H9 (cell line): ENCODE data around the gene PAH. TPM values are rescaled to one million over a fixed set of nuclear protein-coding genes. Genes with fewer than 3 reads are reported as not detected.

Experiments used
- DNase-seq: peaks from one replicate; pipeline ENCODE4 v3.0.0-alpha.2; 2017
- H2AFZ ChIP-seq: one replicate; pipeline ENCODE4 v1.6.1; 2013; ENCODE audit warnings: mild to moderate bottlenecking, low read length, control low read depth, moderate library complexity
- H2AK5ac ChIP-seq: 2 replicates; pipeline ENCODE4 v1.6.1; 2013; ENCODE audit warnings: low read length, control low read depth, mixed read lengths; ENCODE audit not compliant: insufficient read length
- H2BK120ac ChIP-seq: one replicate; pipeline ENCODE4 v1.6.1; 2013; ENCODE audit warnings: low read depth, mild to moderate bottlenecking, low read length, control low read depth, inconsistent platforms; ENCODE audit not compliant: poor library complexity, severe bottlenecking
- H2BK12ac ChIP-seq: 2 replicates; pipeline ENCODE4 v1.6.1; 2013; ENCODE audit warnings: low read length, control low read depth, mixed read lengths, low read depth; ENCODE audit not compliant: insufficient read length
- H2BK15ac ChIP-seq: 2 replicates; pipeline ENCODE4 v1.6.1; 2013; ENCODE audit warnings: low read depth, low read length, control low read depth
- H2BK20ac ChIP-seq: one replicate; pipeline ENCODE4 v1.6.1; 2013; ENCODE audit warnings: low read depth, mild to moderate bottlenecking, low read length, control low read depth, inconsistent platforms; ENCODE audit not compliant: poor library complexity, severe bottlenecking
- H2BK5ac ChIP-seq: 2 replicates; pipeline ENCODE4 v1.6.1; 2013; ENCODE audit warnings: low read length, control low read depth, mixed read lengths; ENCODE audit not compliant: insufficient read length
- H3K14ac ChIP-seq: 2 replicates; pipeline ENCODE4 v1.6.1; 2013; ENCODE audit warnings: low read length, control low read depth; ENCODE audit not compliant: insufficient read depth
- H3K18ac ChIP-seq: 2 replicates; pipeline ENCODE4 v1.6.1; 2013; ENCODE audit warnings: low read depth, mild to moderate bottlenecking, mixed read lengths, low read length, control low read depth; ENCODE audit not compliant: insufficient read length
- H3K23ac ChIP-seq: 2 replicates; pipeline ENCODE4 v1.6.1; 2013; ENCODE audit warnings: low read length, control low read depth, mixed read lengths, low read depth; ENCODE audit not compliant: insufficient read length
- H3K23me2 ChIP-seq: 2 replicates; pipeline ENCODE4 v1.6.1; 2013; ENCODE audit warnings: low read depth, mild to moderate bottlenecking, mixed read lengths, low read length, control low read depth; ENCODE audit not compliant: insufficient read length, poor library complexity, severe bottlenecking
- H3K27ac ChIP-seq: 2 replicates; pipeline ENCODE4 v1.5.1; 2013; ENCODE audit warnings: low read length, control low read depth, mixed read lengths, low read depth; ENCODE audit not compliant: insufficient read length
- H3K27me3 ChIP-seq: 2 replicates; pipeline ENCODE4 v1.6.1; 2013; ENCODE audit warnings: low read length, control low read depth, inconsistent platforms; ENCODE audit not compliant: insufficient read depth
- H3K4ac ChIP-seq: 2 replicates; pipeline ENCODE4 v1.6.1; 2013; ENCODE audit warnings: low read depth, mild to moderate bottlenecking, control low read depth, inconsistent platforms, low read length, moderate library complexity
- H3K4me1 ChIP-seq: 2 replicates; pipeline ENCODE4 v1.6.1; 2013; ENCODE audit warnings: low read length, control low read depth, inconsistent platforms; ENCODE audit not compliant: insufficient read depth
- H3K4me2 ChIP-seq: 2 replicates; pipeline ENCODE4 v1.6.1; 2013; ENCODE audit warnings: low read length, control low read depth, mixed read lengths; ENCODE audit not compliant: insufficient read length, insufficient read depth
- H3K56ac ChIP-seq: 2 replicates; pipeline ENCODE4 v1.6.1; 2013; ENCODE audit warnings: low read depth, mild to moderate bottlenecking, mixed read lengths, low read length, control low read depth; ENCODE audit not compliant: insufficient read length
- H3K79me1 ChIP-seq: 2 replicates; pipeline ENCODE4 v1.6.1; 2013; ENCODE audit warnings: low read depth, mild to moderate bottlenecking, moderate library complexity, low read length, control low read depth, inconsistent platforms; ENCODE audit not compliant: insufficient read depth, poor library complexity, severe bottlenecking
- H3K79me2 ChIP-seq: 2 replicates; pipeline ENCODE4 v1.6.1; 2013; ENCODE audit warnings: low read length, control low read depth, inconsistent platforms; ENCODE audit not compliant: insufficient read depth
- H3K9ac ChIP-seq: 2 replicates; pipeline ENCODE4 v1.6.1; 2013; ENCODE audit warnings: low read length, control low read depth, mixed read lengths; ENCODE audit not compliant: insufficient read length; ENCODE audit errors: extremely low read depth
- H3K9me3 ChIP-seq: one replicate; pipeline ENCODE4 v1.6.1; 2013; ENCODE audit warnings: low read depth, low read length, inconsistent platforms; ENCODE audit not compliant: control insufficient read depth
- H3T11ph ChIP-seq: one replicate; pipeline ENCODE4 v1.6.1; 2013; ENCODE audit warnings: mild to moderate bottlenecking, low read length, control low read depth, inconsistent platforms
- H4K20me1 ChIP-seq: one replicate; pipeline ENCODE4 v1.6.1; 2013; ENCODE audit not compliant: control insufficient read depth, insufficient read length, insufficient read depth
- H4K5ac ChIP-seq: 2 replicates; pipeline ENCODE4 v1.6.1; 2013; ENCODE audit warnings: low read depth, mild to moderate bottlenecking, mixed read lengths, low read length, control low read depth; ENCODE audit not compliant: insufficient read length
- H4K8ac ChIP-seq: replicated peaks from 2 replicates; pipeline ENCODE4 v1.6.1; 2013; ENCODE audit warnings: low read length, control low read depth, mixed read lengths, low read depth; ENCODE audit not compliant: insufficient read length
- H4K91ac ChIP-seq: 2 replicates; pipeline ENCODE4 v1.6.1; 2013; ENCODE audit warnings: low read depth, mild to moderate bottlenecking, moderate library complexity, mixed read lengths, low read length, control low read depth; ENCODE audit not compliant: insufficient read length
- H3K27ac Mint-ChIP-seq, 3 experiments: 2 replicates in 2 of 3; 3 replicates in 1 of 3; pipeline ENCODE4 v1.8.0; 2020 to 2021; ENCODE audit warnings: mixed read lengths in 3 of 3, mild to moderate bottlenecking in 1 of 3, moderate library complexity in 1 of 3
- H3K27me3 Mint-ChIP-seq: 2 replicates; pipeline ENCODE4 v1.8.0; 2021; ENCODE audit warnings: low read depth, mild to moderate bottlenecking, moderate library complexity, mixed read lengths
- H3K36me3 Mint-ChIP-seq, 3 experiments: 2 replicates in 2 of 3; 3 replicates in 1 of 3; pipeline ENCODE4 v1.8.0; 2020 to 2021; ENCODE audit warnings: low read depth in 3 of 3, mixed read lengths in 3 of 3; ENCODE audit not compliant: insufficient read depth in 1 of 3
- H3K4me1 Mint-ChIP-seq, 2 experiments: 2 replicates each; pipeline ENCODE4 v1.8.0; 2020; ENCODE audit warnings: mixed read lengths in 2 of 2
- H3K4me3 Mint-ChIP-seq, 2 experiments: 2 replicates in 1 of 2; 3 replicates in 1 of 2; pipeline ENCODE4 v1.8.0; 2020 to 2021; ENCODE audit warnings: mild to moderate bottlenecking in 2 of 2, mixed read lengths in 2 of 2, moderate library complexity in 1 of 2
- H3K9me3 Mint-ChIP-seq, 2 experiments: 2 replicates in 1 of 2; 3 replicates in 1 of 2; pipeline ENCODE4 v1.8.0; 2020; ENCODE audit warnings: mild to moderate bottlenecking in 2 of 2, mixed read lengths in 2 of 2, moderate library complexity in 1 of 2
- CTCF ChIP-seq: fragments of 200-600 bp; sonication (generic); conservative IDR thresholded peaks from 3 replicates; pipeline ENCODE4 v1.8.0; 2021; ENCODE audit warnings: antibody characterized with exemption, mild to moderate bottlenecking
- WGBS: extraction: QIAGEN DNeasy Blood & Tissue Kit; methylation state at CpG from one replicate; pipeline ENCODE4 v1.1.7; 2013; ENCODE audit warnings: missing lambda C conversion rate, low lambda C conversion rate, mixed read lengths; ENCODE audit not compliant: insufficient read length; ENCODE audit errors: extremely low coverage; 5-methylcytosine and 5-hydroxymethylcytosine counted together
- total RNA-seq: library from RNA; stranded (reverse); gene quantifications from 2 replicates; pipeline ENCODE4 v1.2.1, GENCODE V29; 2021

PAH gene
- total RNA-seq, 1 experiment from 2014 or later: 6.1 TPM

- no peaks in the 10 kb centered on the region for H3K79me2 ChIP-seq
- no peak overlapping the region for H3K14ac ChIP-seq
- no peaks in the 10 kb centered on the region for H3K79me1 ChIP-seq
- Mint-ChIP-seq H3K4me1 (peaks cover 3 to 6% of the 10 kb centered on the region in 2 experiments; a peak in 2 of 4 replicates), H3K36me3 (no peaks in the 10 kb centered on the region; a peak in 1 of 7 replicates), H3K4me3 (no peak overlapping the region), H3K9me3 (no peaks in the 10 kb centered on the region; a peak in 1 of 5 replicates), H3K27ac (peak overlapping the region in 1 of 3 experiments; percentile 55; a peak in 1 of 7 replicates), H3K27me3 (peaks cover under 1% of the 10 kb centered on the region)
- H3K23me2 ChIP-seq: no peaks in the 10 kb centered on the region
- H3K4ac ChIP-seq: no peak overlapping the region
- H2BK120ac ChIP-seq: no peak overlapping the region
- H4K5ac ChIP-seq: no peak overlapping the region
- no peaks in the 10 kb centered on the region for H3K4me1 ChIP-seq
- H2BK12ac ChIP-seq: no peak overlapping the region
- no peak overlapping the region for H2BK5ac ChIP-seq
- no peak overlapping the region for H2AK5ac ChIP-seq
- H3K18ac ChIP-seq: no peak overlapping the region
- no CpG with 5 or more reads among the region's 3 CpGs for WGBS
- H3K27me3 ChIP-seq: no peaks in the 10 kb centered on the region
- H3K4me2 ChIP-seq: no peak overlapping the region
- no peak overlapping the region for H2BK15ac ChIP-seq
- TF ChIP-seq CTCF: no peak
- H3T11ph ChIP-seq: no peak overlapping the region
- H4K8ac ChIP-seq: no peak overlapping the region
- H3K9me3 ChIP-seq: no peaks in the 10 kb centered on the region
- H3K27ac ChIP-seq: no peak overlapping the region
- no peaks in the 10 kb centered on the region for H4K20me1 ChIP-seq
- no peak overlapping the region for H2AFZ ChIP-seq
- no peak overlapping the region for H3K56ac ChIP-seq
- no peak overlapping the region for H4K91ac ChIP-seq
- H3K9ac ChIP-seq: no peak overlapping the region
- DNase-seq: no peak
- H3K23ac ChIP-seq: no peak overlapping the region
- no peak overlapping the region for H2BK20ac ChIP-seq
Measured at GRCh38 chr12:102911320-102911719, 5.7 kb downstream of the PAH start.
